ENCODE measurements around the gene CCDC12. TPM values are rescaled to one million over a fixed set of nuclear protein-coding genes. Genes with fewer than 3 reads are reported as not detected.
"Not testable (repeated sequence)": the region's sequence is repeated elsewhere in the genome, so short reads cannot be mapped to it uniquely, and the experiment has no call there.

The CCDC12 gene
- total RNA-seq, 2 experiments from 2014 or later = 55.0 to 56.7 TPM

GRCh38 chr3:46966811-46967210 is 9.7 kb downstream of the CCDC12 start:
- Mint-ChIP-seq H3K27ac (no peak overlapping the region), H3K36me3 (ENCODE audit: low read depth) (peaks cover 55% of the 10 kb centered on the region), H3K9me3 (no peaks in the 10 kb centered on the region), H3K4me1 (peaks cover 75% of the 10 kb centered on the region), H3K27me3 (no peaks in the 10 kb centered on the region), H3K4me3 (no peak overlapping the region)
- ChIA-PET POLR2A (interaction anchor here (0.9 to 6.9 kb wide), 4 partner anchors 8 to 19 kb away, joined by 3 to 42 read pairs (median 14); partner anchors contain the start of genes CCDC12 and NBEAL2), CTCF (interaction anchor here (0.7 to 1.2 kb wide), 3 partner anchors 8 to 21 kb away, joined by 3 read pairs; partner anchors contain the start of gene CCDC12)
- DNase-seq = no peak

- H3K4me1 Mint-ChIP-seq = peaks cover 75% of the 10 kb centered on the region
- H3K27ac Mint-ChIP-seq = no peak overlapping the region
- DNase-seq = no peak
- no peak overlapping the region for H3K4me3 Mint-ChIP-seq
- peaks cover 45% of the 10 kb centered on the region for H3K36me3 Mint-ChIP-seq (ENCODE audit: low read depth)
- ChIA-PET POLR2A (interaction anchor here (1.8 to 6.9 kb wide), 4 partner anchors 10 to 17 kb away, joined by 5 to 42 read pairs (median 14); partner anchors contain the start of genes CCDC12 and NBEAL2), CTCF (interaction anchor here (0.9 to 1.1 kb wide), 2 partner anchors 11 to 31 kb away, joined by 3 read pairs; no protein-coding TSS in a partner anchor)
- no peaks in the 10 kb centered on the region for H3K9me3 Mint-ChIP-seq
- no peaks in the 10 kb centered on the region for H3K27me3 Mint-ChIP-seq
Observed at GRCh38 chr3:46965151-46965550, 11.4 kb downstream of the CCDC12 start.

- Mint-ChIP-seq H3K36me3 (ENCODE audit: low read depth) (peaks cover 41% of the 10 kb centered on the region), H3K4me1 (peaks cover 75% of the 10 kb centered on the region)
- H3K4me3 Mint-ChIP-seq, DNase-seq, H3K9me3 Mint-ChIP-seq, H3K27ac Mint-ChIP-seq, H3K27me3 Mint-ChIP-seq: not testable (repeated sequence)
- ChIA-PET POLR2A (interaction anchor here (1.8 to 6.9 kb wide), 2 partner anchors 11 to 14 kb away, joined by 5 to 42 read pairs; partner anchors contain the start of genes CCDC12 and NBEAL2), CTCF (interaction anchor here (1.1 kb wide), 1 partner anchor 30 kb away, joined by 3 read pairs; no protein-coding TSS in a partner anchor)
Observed at GRCh38 chr3:46964038-46964590, 12.4 kb downstream of the CCDC12 start.

GRCh38 chr3:46962990-46963389 is 13.6 kb downstream of the CCDC12 start:
- no peak for DNase-seq
- Mint-ChIP-seq H3K27ac (peak overlapping the region; percentile 4), H3K27me3 (no peaks in the 10 kb centered on the region), H3K9me3 (no peaks in the 10 kb centered on the region), H3K36me3 (ENCODE audit: low read depth) (peaks cover 50% of the 10 kb centered on the region), H3K4me1 (peaks cover 76% of the 10 kb centered on the region), H3K4me3 (no peak overlapping the region)
- ChIA-PET POLR2A (interaction anchor here (1.0 kb wide), 1 partner anchor 13 kb away, joined by 3 read pairs; the partner anchor contains the start of gene CCDC12), CTCF (no interaction called here)

GRCh38 chr3:46962427-46962826 is 14.1 kb downstream of the CCDC12 start:
- ChIA-PET POLR2A (interaction anchor here (1.0 kb wide), 1 partner anchor 14 kb away, joined by 3 read pairs; the partner anchor contains the start of gene CCDC12), CTCF (no interaction called here)
- Mint-ChIP-seq H3K27ac (peak overlapping the region; percentile 4), H3K9me3 (no peaks in the 10 kb centered on the region), H3K27me3 (no peaks in the 10 kb centered on the region), H3K4me1 (peaks cover 73% of the 10 kb centered on the region), H3K36me3 (ENCODE audit: low read depth) (peaks cover 48% of the 10 kb centered on the region), H3K4me3 (no peak overlapping the region)
- DNase-seq = no peak

GRCh38 chr3:46960835-46961234 is 15.7 kb downstream of the CCDC12 start:
- CTCF ChIA-PET = no interaction called here
- Mint-ChIP-seq H3K9me3 (no peaks in the 10 kb centered on the region), H3K27ac (no peak overlapping the region), H3K4me3 (no peak overlapping the region), H3K36me3 (ENCODE audit: low read depth) (peaks cover 40% of the 10 kb centered on the region), H3K4me1 (peaks cover 73% of the 10 kb centered on the region), H3K27me3 (no peaks in the 10 kb centered on the region)
- DNase-seq = no peak
- POLR2A ChIA-PET = no interaction called here

GRCh38 chr3:46960081-46960701 is 16.4 kb downstream of the CCDC12 start:
- Mint-ChIP-seq H3K36me3 (ENCODE audit: low read depth) (peaks cover 36% of the 10 kb centered on the region), H3K27ac (peak overlapping the region; percentile 77), H3K27me3 (no peaks in the 10 kb centered on the region), H3K4me1 (peaks cover 73% of the 10 kb centered on the region), H3K4me3 (no peak overlapping the region), H3K9me3 (no peaks in the 10 kb centered on the region)
- ChIA-PET CTCF (interaction anchor here (0.7 to 2.0 kb wide), 3 partner anchors 10 to 48 kb away, joined by 3 to 9 read pairs (median 3); partner anchors contain the start of gene NBEAL2), POLR2A (interaction anchor here (1.1 to 2.7 kb wide), 7 partner anchors 9 to 27 kb away, joined by 4 to 15 read pairs (median 6); partner anchors contain the start of genes CCDC12 and NBEAL2)
- DNase-seq = no peak

- no peaks in the 10 kb centered on the region for H3K9me3 Mint-ChIP-seq
- DNase-seq = no peak
- peaks cover 44% of the 10 kb centered on the region for H3K36me3 Mint-ChIP-seq (ENCODE audit: low read depth)
- POLR2A ChIA-PET = interaction anchor here (1.1 to 4.7 kb wide), 8 partner anchors 11 to 31 kb away, joined by 3 to 36 read pairs (median 8); partner anchors contain the start of genes CCDC12 and NBEAL2
- CTCF ChIA-PET = interaction anchor here (0.5 to 2.0 kb wide), 5 partner anchors 11 to 132 kb away, joined by 3 to 9 read pairs (median 4); partner anchors contain the start of gene NBEAL2
- H3K4me3 Mint-ChIP-seq = no peak overlapping the region
- peak overlapping the region; percentile 77 for H3K27ac Mint-ChIP-seq
- peaks cover 81% of the 10 kb centered on the region for H3K4me1 Mint-ChIP-seq
- H3K27me3 Mint-ChIP-seq = no peaks in the 10 kb centered on the region
Observed at GRCh38 chr3:46959161-46959511, 17.4 kb downstream of the CCDC12 start.

- Mint-ChIP-seq H3K27me3 (no peaks in the 10 kb centered on the region), H3K36me3 (ENCODE audit: low read depth) (peaks cover 44% of the 10 kb centered on the region), H3K9me3 (no peaks in the 10 kb centered on the region), H3K4me3 (no peak overlapping the region), H3K27ac (peak overlapping the region; percentile 77), H3K4me1 (peaks cover 86% of the 10 kb centered on the region)
- DNase-seq = no peak
- ChIA-PET CTCF (interaction anchor here (0.5 to 2.0 kb wide), 6 partner anchors 8 to 131 kb away, joined by 3 to 9 read pairs (median 4); partner anchors contain the start of gene NBEAL2), POLR2A (interaction anchor here (1.1 to 4.7 kb wide), 8 partner anchors 11 to 31 kb away, joined by 3 to 36 read pairs (median 8); partner anchors contain the start of genes CCDC12 and NBEAL2)
Observed at GRCh38 chr3:46958467-46959160, 17.9 kb downstream of the CCDC12 start.

GRCh38 chr3:46957092-46957820 is 19.3 kb downstream of the CCDC12 start:
- H3K27ac Mint-ChIP-seq = peak overlapping the region; percentile 82
- no peaks in the 10 kb centered on the region for H3K27me3 Mint-ChIP-seq
- H3K4me1 Mint-ChIP-seq = peaks cover 88% of the 10 kb centered on the region
- DNase-seq = no peak
- CTCF ChIA-PET = interaction anchor here (1.0 kb wide), 1 partner anchor 13 kb away, joined by 3 read pairs; no protein-coding TSS in a partner anchor
- no peaks in the 10 kb centered on the region for H3K9me3 Mint-ChIP-seq
- POLR2A ChIA-PET = interaction anchor here (0.8 to 4.7 kb wide), 5 partner anchors 9 to 25 kb away, joined by 3 to 36 read pairs (median 6); no protein-coding TSS in a partner anchor
- H3K36me3 Mint-ChIP-seq (ENCODE audit: low read depth) = peaks cover 34% of the 10 kb centered on the region
- no peak overlapping the region for H3K4me3 Mint-ChIP-seq

- Mint-ChIP-seq H3K4me3 (no peak overlapping the region), H3K4me1 (peaks cover 86% of the 10 kb centered on the region), H3K27ac (peak overlapping the region; percentile 82), H3K9me3 (no peaks in the 10 kb centered on the region), H3K27me3 (no peaks in the 10 kb centered on the region), H3K36me3 (ENCODE audit: low read depth) (peaks cover 40% of the 10 kb centered on the region)
- ChIA-PET CTCF (interaction anchor here (1.3 kb wide), 1 partner anchor 9 kb away, joined by 3 read pairs; no protein-coding TSS in a partner anchor), POLR2A (interaction anchor here (0.8 to 4.7 kb wide), 5 partner anchors 8 to 26 kb away, joined by 4 to 36 read pairs (median 7); partner anchors contain the start of genes CCDC12 and NBEAL2)
- no peak for DNase-seq
Observed at GRCh38 chr3:46955801-46956259, 20.7 kb downstream of the CCDC12 start.

- Mint-ChIP-seq H3K4me1 (peaks cover 86% of the 10 kb centered on the region), H3K9me3 (no peaks in the 10 kb centered on the region), H3K4me3 (peak overlapping the region; percentile 33), H3K27ac (peak overlapping the region; percentile 82), H3K36me3 (ENCODE audit: low read depth) (peaks cover 41% of the 10 kb centered on the region), H3K27me3 (no peaks in the 10 kb centered on the region)
- POLR2A ChIA-PET = interaction anchor here (1.7 to 4.7 kb wide), 3 partner anchors 7 to 24 kb away, joined by 7 to 36 read pairs (median 29); partner anchors contain the start of genes CCDC12 and NBEAL2
- CTCF ChIA-PET = no interaction called here
- no peak for DNase-seq
Observed at GRCh38 chr3:46955157-46955556, 21.4 kb downstream of the CCDC12 start.
